BJ (cell line): ENCODE measurements around the gene RBM14. TPM values are rescaled to one million over a fixed set of nuclear protein-coding genes. Genes with fewer than 3 reads are reported as not detected.
"Not testable (repeated sequence)": the region's sequence is repeated elsewhere in the genome, so short reads cannot be mapped to it uniquely, and the experiment has no call there.

Experiments used
- CTCF ChIA-PET: fragments of 350-600 bp; formaldehyde crosslinking; extraction: SDS; loops from one replicate; lab custom pipeline; 2021; ENCODE audit warnings: antibody characterized with exemption, inconsistent platforms; lab: Yijun Ruan, JAX
- POLR2A ChIA-PET: fragments of 300-600 bp; sonication (Branson Sonifier 250); formaldehyde crosslinking; extraction: SDS; loops from one replicate; lab custom pipeline; 2021; ENCODE audit warnings: antibody characterized with exemption; lab: Charles Lee
- DNase-seq: peaks from one replicate; pipeline ENCODE4 v3.0.0-alpha.2; 2011; ENCODE audit warnings: low read depth
- H3K27me3 ChIP-seq: 2 replicates; pipeline ENCODE4 v1.6.0; 2011; ENCODE audit warnings: low read length; ENCODE audit not compliant: control insufficient read depth, insufficient read depth
- H3K36me3 ChIP-seq: 2 replicates; pipeline ENCODE4 v1.5.1; 2011; ENCODE audit warnings: low read length; ENCODE audit not compliant: control insufficient read depth, insufficient read depth
- H3K4me3 ChIP-seq: 2 replicates; pipeline ENCODE4 v1.5.1; 2011; ENCODE audit warnings: low read depth, mild to moderate bottlenecking, control low read depth, low read length
- polyA plus RNA-seq: library from polyadenylated mRNA; depleted of rRNA; stranded (reverse); fragments of >200 nt; gene quantifications from 2 replicates; pipeline ENCODE4 v1.2.3, GENCODE V29; 2011
- TF ChIP-seq, protein P1 (sequence below): IDR thresholded peaks from 2 replicates; pipeline ENCODE4 v1.5.1; 2011; ENCODE audit warnings: low read depth, mild to moderate bottlenecking, control low read depth, inconsistent platforms, low read length, moderate library complexity; ENCODE audit not compliant: insufficient read depth

Gene RBM14
- polyA plus RNA-seq, 1 experiment: 18.6 TPM

DNA sequence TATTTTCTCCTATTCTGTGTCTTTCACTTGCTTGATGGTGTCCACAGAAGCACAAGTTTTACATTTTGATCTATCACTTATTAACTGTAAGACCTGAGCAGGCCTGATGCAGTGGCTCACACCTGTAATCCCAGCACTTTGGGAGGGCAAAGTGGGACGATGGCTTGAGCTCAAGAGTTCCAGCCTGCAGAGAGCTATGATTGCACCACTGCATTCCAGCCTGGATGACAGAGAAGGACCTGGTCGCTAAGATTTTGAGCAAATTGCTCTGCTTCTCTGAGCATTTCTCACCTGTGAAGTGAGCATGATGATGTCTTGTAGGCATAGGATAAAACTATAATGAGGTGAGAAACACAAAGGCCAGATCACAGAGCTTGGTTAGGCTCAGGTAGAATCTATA lies 30.3 kb upstream of the RBM14 start:
- CTCF ChIA-PET: no interaction called here

GRCh38 chr11:66589315-66589714 lies 27.1 kb upstream of the RBM14 start:
- H3K36me3 ChIP-seq, DNase-seq, H3K27me3 ChIP-seq, H3K4me3 ChIP-seq: not testable (repeated sequence)
- ChIA-PET CTCF (interaction anchor here (0.6 to 1.3 kb wide), 2 partner anchors 10 to 16 kb away, joined by 3 to 4 read pairs; no protein-coding TSS in a partner anchor), POLR2A (interaction anchor here (0.6 kb wide), 1 partner anchor 205 kb away, joined by 4 read pairs; no protein-coding TSS in a partner anchor)

More for the DNA sequence above, 30.3 kb upstream of the RBM14 start:
- POLR2A ChIA-PET: no interaction called here
- TF ChIP-seq, protein P1, sequence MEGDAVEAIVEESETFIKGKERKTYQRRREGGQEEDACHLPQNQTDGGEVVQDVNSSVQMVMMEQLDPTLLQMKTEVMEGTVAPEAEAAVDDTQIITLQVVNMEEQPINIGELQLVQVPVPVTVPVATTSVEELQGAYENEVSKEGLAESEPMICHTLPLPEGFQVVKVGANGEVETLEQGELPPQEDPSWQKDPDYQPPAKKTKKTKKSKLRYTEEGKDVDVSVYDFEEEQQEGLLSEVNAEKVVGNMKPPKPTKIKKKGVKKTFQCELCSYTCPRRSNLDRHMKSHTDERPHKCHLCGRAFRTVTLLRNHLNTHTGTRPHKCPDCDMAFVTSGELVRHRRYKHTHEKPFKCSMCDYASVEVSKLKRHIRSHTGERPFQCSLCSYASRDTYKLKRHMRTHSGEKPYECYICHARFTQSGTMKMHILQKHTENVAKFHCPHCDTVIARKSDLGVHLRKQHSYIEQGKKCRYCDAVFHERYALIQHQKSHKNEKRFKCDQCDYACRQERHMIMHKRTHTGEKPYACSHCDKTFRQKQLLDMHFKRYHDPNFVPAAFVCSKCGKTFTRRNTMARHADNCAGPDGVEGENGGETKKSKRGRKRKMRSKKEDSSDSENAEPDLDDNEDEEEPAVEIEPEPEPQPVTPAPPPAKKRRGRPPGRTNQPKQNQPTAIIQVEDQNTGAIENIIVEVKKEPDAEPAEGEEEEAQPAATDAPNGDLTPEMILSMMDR: no peak
- Histone ChIP-seq H3K27me3 (no peaks in the 10 kb centered on the region), H3K36me3 (no peaks in the 10 kb centered on the region), H3K4me3 (no peak overlapping the region)
- no peak for DNase-seq

DNA sequence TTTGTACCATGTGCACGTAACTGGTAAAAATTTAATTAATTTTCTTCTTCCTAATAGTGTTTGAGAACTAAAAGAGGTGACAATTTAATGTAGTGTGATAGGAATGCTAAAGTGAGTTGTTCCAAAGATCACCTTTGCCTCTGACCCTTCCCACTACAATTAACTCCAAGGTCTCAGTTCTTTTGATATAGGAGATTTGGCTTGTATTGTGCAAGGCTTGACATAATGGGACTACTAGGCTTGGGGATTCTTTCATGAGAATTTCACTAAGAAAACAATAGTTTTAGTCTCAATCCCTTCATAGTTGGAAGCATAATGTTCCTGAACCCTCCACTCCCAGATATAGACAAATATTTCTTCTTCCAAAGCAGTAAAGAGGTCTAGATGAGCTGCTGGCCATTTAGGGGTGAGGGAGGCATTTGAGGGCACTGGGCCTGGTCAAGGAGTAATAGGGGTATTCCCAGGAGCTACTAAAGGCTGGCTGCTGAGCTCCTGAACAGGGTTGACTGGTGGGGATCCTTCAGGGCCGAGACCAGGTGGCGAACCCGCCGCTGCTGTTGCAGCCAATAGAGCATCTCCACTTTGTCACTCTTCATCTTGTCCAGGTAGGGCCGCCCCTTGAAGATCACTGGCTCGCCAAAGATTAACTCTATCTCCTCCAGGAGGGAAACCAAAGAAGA lies 26.3 kb upstream of the RBM14 start:
- Histone ChIP-seq H3K4me3 (no peak overlapping the region), H3K36me3 (no peaks in the 10 kb centered on the region), H3K27me3 (no peaks in the 10 kb centered on the region)
- no peak for DNase-seq
- ChIA-PET POLR2A (no interaction called here), CTCF (interaction anchor here (1.1 to 4.0 kb wide), 4 partner anchors 9 to 88 kb away, joined by 3 to 24 read pairs (median 5); partner anchors contain the start of gene RBM4B)
- TF ChIP-seq, protein P1: no peak

DNA sequence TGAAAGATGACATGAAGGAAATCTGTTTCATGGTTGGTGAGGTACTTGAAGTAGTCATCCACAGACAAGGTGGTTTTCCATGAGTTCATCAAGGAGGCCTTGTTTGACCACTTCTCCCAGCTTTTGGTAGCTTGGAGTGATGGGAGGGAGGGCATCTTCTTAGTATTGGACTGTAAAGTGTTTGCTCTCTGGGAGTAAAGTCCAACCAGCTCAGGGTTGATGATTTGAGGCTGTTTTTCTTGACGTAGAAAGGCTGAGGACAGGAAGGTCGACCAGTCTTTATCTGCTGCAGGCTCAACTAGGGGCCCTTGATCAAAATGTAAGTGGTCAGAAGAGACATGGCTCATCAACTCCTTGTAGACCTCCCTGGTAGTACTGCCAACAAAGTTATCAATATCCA lies 25.3 kb upstream of the RBM14 start:
- POLR2A ChIA-PET: no interaction called here
- CTCF ChIA-PET: interaction anchor here (1.1 to 4.0 kb wide), 5 partner anchors 10 to 87 kb away, joined by 3 to 24 read pairs (median 7); partner anchors contain the start of gene RBM4B
- TF ChIP-seq, protein P1: no peak
- no peaks in the 10 kb centered on the region for H3K27me3 ChIP-seq
- no peak overlapping the region for H3K4me3 ChIP-seq
- no peaks in the 10 kb centered on the region; the same call in 1 of the 2 replicates for H3K36me3 ChIP-seq
- no peak for DNase-seq

- TF ChIP-seq, protein P1: peak; percentile 82
Measured at GRCh38 chr11:66592457-66593302, 23.8 kb upstream of the RBM14 start, which contains the start of the genes CCDC87 and CCS. CCDC87 (minus strand) TSS chr11:66593063; CDS start chr11:66593015, 48 bp downstream. CCS (plus strand) TSS chr11:66593185; CDS start chr11:66593262, 77 bp downstream.

More at GRCh38 chr11:66592457-66593302, 23.8 kb upstream of the RBM14 start, which contains the start of the genes CCDC87 and CCS:
- Histone ChIP-seq H3K27me3 (no peaks in the 10 kb centered on the region), H3K4me3 (peak within 1 kb of the TSS; percentile 68), H3K36me3 (no peaks in the 10 kb centered on the region; the same call in 1 of the 2 replicates)
- DNase-seq: peak; percentile 62
- CTCF ChIA-PET: interaction anchor here (0.6 to 4.0 kb wide), 11 partner anchors 8 to 86 kb away, joined by 3 to 24 read pairs (median 3); partner anchors contain the start of genes ACTN3, RBM4B and ZDHHC24
- POLR2A ChIA-PET: no interaction called here
